Loucy (cell line): Measurements from ENCODE around the gene GMCL2.

Experiments
- EZH2phosphoT487 ChIP-seq: fragments of 200-600 bp; IDR thresholded peaks from 2 replicates; pipeline ENCODE4 v1.6.1; 2018; ENCODE audit warnings: antibody characterized with exemption, mild to moderate bottlenecking, moderate library complexity, borderline replicate concordance
- TF ChIP-seq, protein P1 (sequence below): fragments of 200-600 bp; sonication (generic); conservative IDR thresholded peaks from 2 replicates; pipeline ENCODE4 v1.5.1; 2014; ENCODE audit warnings: mild to moderate bottlenecking, antibody characterized with exemption, low read length

DNA sequence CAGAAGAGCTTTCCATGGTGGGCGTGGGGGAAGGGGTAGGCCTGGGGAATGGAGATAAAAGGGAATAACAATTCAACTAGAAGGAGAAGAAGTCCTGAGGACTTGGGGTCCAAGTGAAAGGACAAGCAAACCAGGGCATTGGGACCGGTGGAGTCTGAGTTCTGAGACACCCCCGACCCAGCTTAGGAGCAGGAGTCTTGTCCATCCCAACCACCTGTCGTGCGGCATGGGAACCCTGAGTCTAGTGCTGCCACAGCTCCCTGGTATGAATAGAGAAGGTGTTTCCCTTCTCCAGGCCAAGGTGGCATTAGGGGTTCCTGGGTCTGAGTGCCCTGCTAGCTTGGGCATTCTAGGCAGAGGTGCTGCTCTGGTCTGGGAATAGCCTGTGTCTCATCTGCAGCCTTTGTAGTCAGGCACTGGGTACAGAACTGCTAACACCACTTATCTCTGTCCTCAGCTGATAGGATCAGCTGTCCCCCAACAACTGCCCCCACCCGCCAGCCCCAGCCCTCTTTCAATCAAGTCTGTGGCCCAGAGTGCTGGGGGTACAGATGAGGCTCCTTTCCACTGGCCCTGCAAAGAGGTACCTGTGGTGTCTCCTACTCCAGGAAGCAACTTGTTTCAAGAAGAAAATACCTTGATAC, 27.1 kb upstream of the GMCL2 start:
- TF ChIP-seq, protein P1, sequence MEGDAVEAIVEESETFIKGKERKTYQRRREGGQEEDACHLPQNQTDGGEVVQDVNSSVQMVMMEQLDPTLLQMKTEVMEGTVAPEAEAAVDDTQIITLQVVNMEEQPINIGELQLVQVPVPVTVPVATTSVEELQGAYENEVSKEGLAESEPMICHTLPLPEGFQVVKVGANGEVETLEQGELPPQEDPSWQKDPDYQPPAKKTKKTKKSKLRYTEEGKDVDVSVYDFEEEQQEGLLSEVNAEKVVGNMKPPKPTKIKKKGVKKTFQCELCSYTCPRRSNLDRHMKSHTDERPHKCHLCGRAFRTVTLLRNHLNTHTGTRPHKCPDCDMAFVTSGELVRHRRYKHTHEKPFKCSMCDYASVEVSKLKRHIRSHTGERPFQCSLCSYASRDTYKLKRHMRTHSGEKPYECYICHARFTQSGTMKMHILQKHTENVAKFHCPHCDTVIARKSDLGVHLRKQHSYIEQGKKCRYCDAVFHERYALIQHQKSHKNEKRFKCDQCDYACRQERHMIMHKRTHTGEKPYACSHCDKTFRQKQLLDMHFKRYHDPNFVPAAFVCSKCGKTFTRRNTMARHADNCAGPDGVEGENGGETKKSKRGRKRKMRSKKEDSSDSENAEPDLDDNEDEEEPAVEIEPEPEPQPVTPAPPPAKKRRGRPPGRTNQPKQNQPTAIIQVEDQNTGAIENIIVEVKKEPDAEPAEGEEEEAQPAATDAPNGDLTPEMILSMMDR = no peak
- no peak for TF ChIP-seq EZH2phosphoT487
